Activated CD4-positive, CD25-positive, alpha-beta regulatory T cell treated with anti-CD3 and anti-CD28 coated beads, Interleukin-2, amount 50 U/mL, for 72 hours (primary cell): ENCODE data around the gene SLITRK3.
"Not testable (repeated sequence)": the region's sequence is repeated elsewhere in the genome, so short reads cannot be mapped to it uniquely, and the experiment has no call there.

Source experiments
- DNase-seq: peaks from one replicate; pipeline ENCODE4 v3.0.0; 2021

Gene SLITRK3

GRCh38 chr3:165188452-165188851, 7.7 kb downstream of the SLITRK3 start:
- DNase-seq, result no peak

GRCh38 chr3:165185707-165186327, 10.4 kb downstream of the SLITRK3 start:
- DNase-seq, result no peak

GRCh38 chr3:165181556-165181955, 14.6 kb downstream of the SLITRK3 start:
- DNase-seq, result no peak

GRCh38 chr3:165170236-165170635, 25.9 kb downstream of the SLITRK3 start:
- DNase-seq, result no peak

- no peak for DNase-seq
Observed at GRCh38 chr3:165169368-165169767, 26.8 kb downstream of the SLITRK3 start.

GRCh38 chr3:165162883-165163282, 33.3 kb downstream of the SLITRK3 start:
- no peak for DNase-seq

GRCh38 chr3:165159760-165160421, 36.3 kb downstream of the SLITRK3 start:
- no peak for DNase-seq

- no peak for DNase-seq
Observed at GRCh38 chr3:165158011-165158410, 38.2 kb downstream of the SLITRK3 start.

- no peak for DNase-seq
Observed at GRCh38 chr3:165156757-165157420, 39.3 kb downstream of the SLITRK3 start.

GRCh38 chr3:165148876-165149441, 47.2 kb downstream of the SLITRK3 start:
- no peak for DNase-seq

- DNase-seq, result no peak
Observed at GRCh38 chr3:165144271-165144670, 51.9 kb downstream of the SLITRK3 start.

- not testable (repeated sequence) for DNase-seq
Observed at GRCh38 chr3:165139918-165140317, 56.3 kb downstream of the SLITRK3 start.
